ENCODE data around the gene RAB33B.
"Not testable (repeated sequence)": the region's sequence is repeated elsewhere in the genome, so short reads cannot be mapped to it uniquely, and the experiment has no call there.

RAB33B gene

GRCh38 chr4:139441029-139441428, 12.9 kb upstream of the RAB33B start:
- no peak for TF ChIP-seq FOXP2 (optimal IDR thresholded peaks at IDR 0.05; ENCODE audit: control extremely low read depth, extremely low read length, insufficient read depth)
- no peak for TF ChIP-seq POLR2AphosphoS5 (IDR thresholded peaks at IDR 0.05; ENCODE audit: borderline replicate concordance, low read depth, low read length)
- no peak overlapping the region for H3K9ac ChIP-seq (ENCODE audit: insufficient read length)
- no peak overlapping the region for H3K4me3 ChIP-seq
- DNase-seq (ENCODE audit: low read depth, low spot score) = no peak
- peaks cover 29% of the 10 kb centered on the region for H3K36me3 ChIP-seq (ENCODE audit: insufficient read depth, low read length)
- peak overlapping the region; percentile 83 for H3K27ac ChIP-seq
- H3K9me3 ChIP-seq (ENCODE audit: low read depth, low read length) = peaks cover 4% of the 10 kb centered on the region; the same call in 1 of the 2 replicates

GRCh38 chr4:139443661-139444060, 10.3 kb upstream of the RAB33B start:
- peaks cover 11% of the 10 kb centered on the region for H3K36me3 ChIP-seq (ENCODE audit: insufficient read depth, low read length)
- TF ChIP-seq POLR2AphosphoS5 (IDR thresholded peaks at IDR 0.05; ENCODE audit: borderline replicate concordance, low read depth, low read length) (no peak), FOXP2 (optimal IDR thresholded peaks at IDR 0.05; ENCODE audit: control extremely low read depth, extremely low read length, insufficient read depth) (no peak), EZH2 (IDR thresholded peaks at IDR 0.05) (no peak)

GRCh38 chr4:139444881-139445280, 9.0 kb upstream of the RAB33B start:
- H3K9me3 ChIP-seq (ENCODE audit: low read depth, low read length); H3K4me3 ChIP-seq; H3K27ac ChIP-seq; H3K36me3 ChIP-seq (ENCODE audit: insufficient read depth, low read length); H3K9ac ChIP-seq (ENCODE audit: insufficient read length); DNase-seq (ENCODE audit: low read depth, low spot score): not testable (repeated sequence)

More at GRCh38 chr4:139443661-139444060, 10.3 kb upstream of the RAB33B start:
- H3K4me3 ChIP-seq = no peak overlapping the region
- no peak for DNase-seq (ENCODE audit: low read depth, low spot score)
- H3K27ac ChIP-seq = no peak overlapping the region
- H3K9me3 ChIP-seq (ENCODE audit: low read depth, low read length) = peaks cover 4% of the 10 kb centered on the region; the same call in 1 of the 2 replicates
- no peak overlapping the region for H3K9ac ChIP-seq (ENCODE audit: insufficient read length)

GRCh38 chr4:139447078-139447477, 6.8 kb upstream of the RAB33B start:
- not testable (repeated sequence) for H3K9me3 ChIP-seq (ENCODE audit: low read depth, low read length); H3K4me3 ChIP-seq; H3K9ac ChIP-seq (ENCODE audit: insufficient read length); DNase-seq (ENCODE audit: low read depth, low spot score); H3K36me3 ChIP-seq (ENCODE audit: insufficient read depth, low read length); H3K27ac ChIP-seq

- no peaks in the 10 kb centered on the region for H3K36me3 ChIP-seq (ENCODE audit: insufficient read depth, low read length)
- no peak for DNase-seq (ENCODE audit: low read depth, low spot score)
- no peak overlapping the region for H3K4me3 ChIP-seq
- no peaks in the 10 kb centered on the region for H3K9me3 ChIP-seq (ENCODE audit: low read depth, low read length)
- no peak overlapping the region for H3K27ac ChIP-seq
- no peak for TF ChIP-seq FOXP2 (optimal IDR thresholded peaks at IDR 0.05; ENCODE audit: control extremely low read depth, extremely low read length, insufficient read depth)
- no peak for TF ChIP-seq EZH2 (IDR thresholded peaks at IDR 0.05)
- TF ChIP-seq POLR2AphosphoS5 (IDR thresholded peaks at IDR 0.05; ENCODE audit: borderline replicate concordance, low read depth, low read length) = no peak
- H3K9ac ChIP-seq (ENCODE audit: insufficient read length) = no peak overlapping the region
Measured at GRCh38 chr4:139450586-139450985, 3.3 kb upstream of the RAB33B start.

GRCh38 chr4:139451997-139452396, 1.9 kb upstream of the RAB33B start:
- H3K36me3 ChIP-seq (ENCODE audit: insufficient read depth, low read length) = no peaks in the 10 kb centered on the region
- H3K9ac ChIP-seq (ENCODE audit: insufficient read length) = peak overlapping the region; percentile 85
- H3K9me3 ChIP-seq (ENCODE audit: low read depth, low read length) = no peaks in the 10 kb centered on the region
- no peak overlapping the region for H3K27ac ChIP-seq
- H3K4me3 ChIP-seq = peak overlapping the region; percentile 88
- DNase-seq (ENCODE audit: low read depth, low spot score) = no peak
- no peak for TF ChIP-seq FOXP2 (optimal IDR thresholded peaks at IDR 0.05; ENCODE audit: control extremely low read depth, extremely low read length, insufficient read depth)

GRCh38 chr4:139453041-139453370, 915 bp upstream of the RAB33B start:
- Histone ChIP-seq H3K36me3 (ENCODE audit: insufficient read depth, low read length) (no peaks in the 10 kb centered on the region), H3K4me3 (peak overlapping the region; percentile 88), H3K27ac (peak overlapping the region; percentile 64; the same call in 1 of the 2 replicates), H3K9ac (ENCODE audit: insufficient read length) (peak overlapping the region; percentile 85), H3K9me3 (ENCODE audit: low read depth, low read length) (no peaks in the 10 kb centered on the region)
- TF ChIP-seq EZH2 (IDR thresholded peaks at IDR 0.05) = no peak
- DNase-seq (ENCODE audit: low read depth, low spot score) = no peak

- TF ChIP-seq POLR2AphosphoS5 (IDR thresholded peaks at IDR 0.05; ENCODE audit: borderline replicate concordance, low read depth, low read length) (peak; percentile 74), FOXP2 (optimal IDR thresholded peaks at IDR 0.05; ENCODE audit: control extremely low read depth, extremely low read length, insufficient read depth) (no peak)
- DNase-seq (ENCODE audit: low read depth, low spot score) = no peak
- Histone ChIP-seq H3K9me3 (ENCODE audit: low read depth, low read length) (no peaks in the 10 kb centered on the region), H3K36me3 (ENCODE audit: insufficient read depth, low read length) (no peaks in the 10 kb centered on the region), H3K27ac (peak overlapping the region; percentile 64; the same call in 1 of the 2 replicates), H3K4me3 (peak overlapping the region; percentile 88), H3K9ac (ENCODE audit: insufficient read length) (peak overlapping the region; percentile 85)
Measured at GRCh38 chr4:139453371-139454110, 380 bp upstream of the RAB33B start.

- Histone ChIP-seq H3K27ac (no peak overlapping the region; the same call in 1 of the 2 replicates), H3K36me3 (ENCODE audit: insufficient read depth, low read length) (no peaks in the 10 kb centered on the region), H3K4me3 (peak overlapping the region; percentile 88), H3K9ac (ENCODE audit: insufficient read length) (peak overlapping the region; percentile 85), H3K9me3 (ENCODE audit: low read depth, low read length) (no peaks in the 10 kb centered on the region)
- no peak for DNase-seq (ENCODE audit: low read depth, low spot score)
- TF ChIP-seq EZH2 (IDR thresholded peaks at IDR 0.05) = no peak
- TF ChIP-seq FOXP2 (optimal IDR thresholded peaks at IDR 0.05; ENCODE audit: control extremely low read depth, extremely low read length, insufficient read depth) = no peak
- no peak for TF ChIP-seq POLR2AphosphoS5 (IDR thresholded peaks at IDR 0.05; ENCODE audit: borderline replicate concordance, low read depth, low read length)
Measured at GRCh38 chr4:139455126-139455538, 1.2 kb downstream of the RAB33B start.

Data from SK-N-MC (cell line).